GM19397 (cell line): ENCODE data around the gene IFNAR1.
A peak's percentile ranks its signal among the peaks of the same experiment; 100 is the strongest.
"Not testable (repeated sequence)": the region's sequence is repeated elsewhere in the genome, so short reads cannot be mapped to it uniquely, and the experiment has no call there.

ENCODE experiments used
- ATAC-seq: cut with Tn5 transposase; IDR thresholded peaks from one replicate; pipeline ENCODE4 v1.9.1; 2021; ENCODE audit warnings: mild to moderate bottlenecking, moderate library complexity; ENCODE audit not compliant: unreplicated experiment

Gene IFNAR1

DNA sequence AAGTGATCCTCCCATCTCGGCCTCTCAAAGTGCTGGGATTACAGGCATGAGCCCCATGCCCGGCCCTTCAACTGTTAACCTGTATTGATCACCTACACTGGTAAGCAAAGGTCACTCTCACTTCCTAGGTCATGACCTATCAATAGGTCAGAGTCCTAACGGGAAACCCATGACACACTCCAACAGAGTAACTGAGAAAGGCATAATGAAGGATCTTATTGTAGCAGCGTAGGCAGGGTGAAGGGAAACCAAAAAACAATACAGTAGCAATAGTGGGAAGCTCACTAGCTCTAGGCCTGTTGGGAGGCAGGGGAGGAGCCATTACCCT, 19.5 kb upstream of the IFNAR1 start:
- ATAC-seq: no peak

DNA sequence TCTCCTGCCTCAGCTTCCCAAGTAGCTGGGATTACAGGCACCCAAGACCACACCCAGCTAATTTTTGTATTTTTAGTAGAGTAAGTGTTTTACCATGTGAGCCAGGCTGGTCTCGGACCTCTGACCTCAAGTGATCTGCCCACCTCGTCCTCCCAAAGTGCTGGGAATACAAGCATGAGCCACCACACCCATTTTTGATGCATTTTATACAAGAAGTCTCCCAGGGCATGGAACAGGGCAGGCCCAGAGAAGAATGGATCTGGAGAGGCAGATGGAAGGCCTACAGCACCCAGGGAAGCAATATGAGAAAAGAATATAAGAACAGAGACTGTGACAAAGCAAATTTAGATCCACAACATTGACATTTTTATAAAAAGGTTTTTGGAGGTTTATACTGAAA, 18.8 kb upstream of the IFNAR1 start:
- no peak for ATAC-seq

DNA sequence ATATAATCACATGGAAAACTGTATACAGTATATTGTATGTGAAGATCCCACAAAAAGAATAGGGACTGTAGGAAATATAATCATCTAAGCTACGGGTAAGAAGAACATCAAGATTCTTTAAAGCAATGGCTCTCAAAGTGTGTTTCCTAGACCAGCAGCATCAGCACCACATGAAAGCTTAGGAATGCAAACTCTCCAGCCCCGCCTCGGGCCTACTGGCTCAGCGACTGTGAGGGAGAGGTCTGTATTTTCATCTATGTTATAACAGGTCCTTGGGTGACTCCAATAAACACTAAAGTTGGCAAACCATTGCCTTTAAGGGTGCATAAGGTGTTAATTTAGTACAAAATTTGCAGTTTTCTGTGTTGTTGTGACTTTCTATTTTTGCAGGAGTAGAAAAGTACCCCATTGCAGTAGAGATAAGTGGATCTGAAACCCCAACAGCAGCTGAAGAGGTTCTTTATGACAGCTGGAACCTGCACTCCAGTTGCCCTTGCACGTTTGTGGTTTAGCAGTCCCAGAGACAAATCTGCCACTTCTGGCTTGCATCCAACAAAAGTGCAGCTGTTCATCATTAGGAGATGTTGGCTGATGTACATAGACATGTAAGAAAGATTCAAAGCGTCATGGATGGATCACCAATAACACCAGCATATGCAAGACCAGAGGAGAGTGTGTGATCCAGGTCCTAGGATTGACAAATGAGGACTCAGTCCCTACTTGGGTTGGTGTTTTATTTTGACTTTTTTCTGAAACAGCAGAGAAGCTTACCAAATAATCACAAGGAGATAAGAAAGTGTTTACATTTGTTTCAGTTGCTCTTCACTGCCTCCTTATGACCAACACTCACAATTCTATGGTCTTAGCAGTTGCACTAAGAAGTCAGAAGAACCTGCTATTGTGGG, 15.9 kb upstream of the IFNAR1 start:
- peak; percentile 80 for ATAC-seq

DNA sequence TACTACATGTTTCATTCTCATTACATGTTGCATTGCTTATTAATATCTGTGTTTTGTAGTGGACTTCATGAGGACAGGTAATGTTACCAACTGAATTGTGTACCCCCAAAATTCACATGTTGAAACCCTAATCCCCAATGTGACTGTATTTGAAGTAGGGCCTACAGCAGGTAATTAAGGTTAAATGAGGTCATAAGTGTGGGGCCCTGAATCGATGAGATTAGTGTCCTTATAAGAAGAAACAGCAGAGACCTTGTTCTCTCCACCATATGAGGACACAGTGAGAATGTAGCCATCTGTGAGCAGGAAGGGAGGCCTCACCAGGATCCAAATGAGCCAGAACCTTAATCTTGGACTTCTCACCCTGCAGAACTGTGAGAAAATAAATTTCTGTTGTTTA, 15.0 kb upstream of the IFNAR1 start:
- ATAC-seq: no peak

DNA sequence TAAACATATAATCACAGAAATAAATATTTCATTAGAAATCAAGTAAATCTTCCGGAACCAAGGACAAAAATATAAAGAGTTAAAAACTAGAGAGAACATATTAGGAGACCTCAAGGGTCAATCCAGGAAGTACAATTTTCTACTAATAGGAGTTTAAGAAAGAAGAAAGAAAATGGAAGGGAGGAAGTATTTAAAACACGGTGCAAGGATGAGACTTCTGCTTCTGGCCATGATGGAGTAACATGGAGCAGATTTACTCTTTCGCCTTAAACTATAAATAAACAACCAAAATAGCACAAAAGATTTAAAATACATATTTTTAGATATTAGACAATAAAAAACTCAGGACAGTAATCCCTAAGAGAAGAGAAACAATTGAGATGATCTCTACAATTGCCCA, 12.6 kb upstream of the IFNAR1 start:
- no peak for ATAC-seq

DNA sequence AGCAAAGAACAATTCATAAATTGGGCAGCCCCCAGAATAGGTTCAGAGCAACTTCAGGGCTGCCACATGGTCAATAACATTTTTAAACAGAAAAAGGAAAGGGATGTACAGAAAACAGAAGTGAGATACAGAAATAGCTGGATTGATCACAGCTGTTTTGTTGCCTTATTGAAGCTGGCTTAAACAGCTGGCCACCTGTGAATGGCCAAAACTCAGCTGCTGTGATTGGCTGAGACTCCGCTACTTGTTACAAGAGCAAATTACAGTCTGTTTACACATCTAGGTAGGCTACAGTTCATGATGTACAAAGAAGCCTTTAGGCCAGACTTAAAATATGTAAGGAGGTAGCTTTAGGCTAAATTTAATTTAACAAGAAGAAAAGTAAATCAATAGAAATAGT, 11.6 kb upstream of the IFNAR1 start:
- ATAC-seq: no peak

DNA sequence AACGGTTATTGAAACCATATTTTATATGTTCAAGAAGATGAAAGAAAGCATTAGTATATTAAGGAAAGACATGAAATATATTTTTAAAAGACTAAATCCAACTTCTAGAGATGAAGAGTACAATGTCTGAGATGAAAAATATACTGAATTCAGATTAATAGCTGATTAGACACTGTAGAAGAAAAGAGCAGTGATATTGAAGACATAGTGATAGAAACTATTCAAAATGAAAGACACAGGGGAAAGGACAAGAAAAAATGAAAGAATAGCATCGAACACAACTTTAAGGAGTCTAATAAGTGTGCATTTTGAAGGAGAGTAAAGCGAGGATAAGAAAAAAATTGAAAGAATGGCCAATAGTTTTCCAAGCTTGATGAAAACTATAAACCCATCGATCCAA, 11.2 kb upstream of the IFNAR1 start:
- no peak for ATAC-seq

DNA sequence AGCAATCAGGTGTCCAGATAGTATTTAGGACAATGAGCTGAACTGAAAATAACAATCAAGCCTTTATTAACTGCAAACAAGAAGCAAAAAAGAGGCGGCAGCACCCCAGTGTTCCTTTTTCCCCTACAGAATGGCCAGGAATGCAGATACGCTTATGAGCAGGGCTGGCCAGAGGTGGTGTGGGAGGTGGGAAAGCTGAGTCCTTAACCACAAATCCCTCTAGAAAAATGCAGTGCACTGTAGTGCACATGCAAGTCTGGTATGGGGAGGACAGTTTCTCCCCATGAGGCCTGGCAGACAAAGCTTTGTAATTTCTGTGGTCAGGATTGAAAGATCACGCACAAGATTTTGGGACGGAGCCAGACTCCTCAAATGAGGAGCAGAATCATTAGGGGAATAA, 10.7 kb upstream of the IFNAR1 start:
- ATAC-seq: no peak

DNA sequence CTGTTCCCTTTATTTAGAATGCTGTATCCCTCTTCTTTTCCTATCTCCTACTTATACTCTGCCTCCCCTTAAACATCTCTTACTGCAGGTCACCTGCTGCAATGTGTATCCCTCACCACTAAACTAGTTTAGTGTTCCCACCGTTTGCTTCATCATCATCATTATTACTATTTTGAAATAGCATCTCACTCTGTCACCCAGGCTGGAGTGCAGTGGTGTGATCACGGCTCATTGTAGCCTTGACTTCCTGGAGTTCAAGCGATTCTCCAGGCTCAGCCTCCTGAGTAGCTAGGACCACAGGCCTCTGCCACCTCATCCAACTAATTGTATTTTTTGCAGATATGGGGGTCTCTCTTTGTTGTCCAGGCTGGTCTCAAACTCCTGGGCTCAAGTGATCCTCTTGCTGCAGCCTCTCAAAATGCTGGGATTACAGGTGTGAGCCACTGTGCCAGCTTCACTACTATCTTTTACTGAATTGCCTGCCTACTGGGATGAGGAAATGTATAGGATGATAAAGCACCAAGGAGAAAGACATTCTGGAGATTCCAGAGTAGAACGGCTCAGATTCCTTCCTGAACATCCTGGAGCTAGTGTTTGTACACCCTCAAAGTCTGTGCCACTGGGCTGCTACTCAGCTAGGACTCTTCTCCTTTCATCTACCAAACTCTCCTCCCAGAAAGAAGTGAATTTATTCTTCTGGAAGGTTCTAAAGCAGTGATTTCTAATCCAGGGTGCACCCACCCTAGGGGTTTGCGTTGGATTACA, 8.6 kb upstream of the IFNAR1 start:
- no peak for ATAC-seq

DNA sequence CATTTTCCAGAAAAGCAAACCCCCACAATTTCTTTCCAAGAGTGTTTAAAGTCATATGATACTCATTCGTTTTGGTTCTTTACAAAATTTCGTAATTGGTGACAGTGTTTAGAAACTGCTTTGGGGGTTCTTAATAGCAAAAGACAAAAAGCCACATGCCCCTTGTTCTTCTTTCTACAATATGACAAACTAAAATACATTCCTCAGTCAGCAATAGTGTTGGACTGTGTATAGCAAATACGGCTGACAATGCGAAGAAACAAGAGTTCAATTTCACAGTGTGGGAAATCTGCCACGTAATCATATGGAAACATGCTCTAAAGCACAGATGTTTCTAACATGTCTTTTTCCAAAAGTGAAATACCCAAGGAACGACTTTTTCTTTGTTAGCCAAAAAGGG, 7.6 kb upstream of the IFNAR1 start:
- ATAC-seq: no peak

DNA sequence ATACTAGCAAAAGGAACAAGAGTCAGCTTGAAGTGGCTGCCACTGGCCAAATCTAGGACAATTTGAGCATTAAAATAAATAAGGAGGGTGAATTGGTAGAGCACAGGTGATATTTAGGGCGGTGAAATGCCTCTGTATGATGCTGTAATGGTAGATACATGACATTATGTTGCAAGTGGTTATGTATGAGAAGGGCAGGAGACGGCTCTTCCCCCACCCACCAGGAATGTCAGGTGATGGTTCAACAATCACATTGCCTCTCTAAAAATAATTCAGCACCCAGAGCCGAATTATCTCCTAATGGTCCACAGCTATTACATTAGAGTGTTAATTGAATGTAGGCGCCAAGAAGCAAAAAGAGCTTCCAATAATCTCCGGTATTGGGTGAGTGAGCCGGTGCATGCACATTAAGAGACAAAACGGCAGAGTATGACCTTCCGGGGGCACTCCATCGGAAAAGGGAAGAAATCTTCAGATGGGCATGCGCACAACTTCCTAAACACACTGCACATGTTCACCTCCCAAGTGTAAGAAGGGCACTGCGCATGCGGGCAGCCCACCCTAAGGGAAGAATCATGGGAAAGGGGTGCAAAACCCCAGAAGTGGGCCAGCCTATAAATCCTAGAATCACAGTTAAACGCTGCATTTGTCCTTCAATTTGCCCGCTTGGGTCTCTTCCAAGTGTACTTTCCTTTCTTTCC, 6.8 kb upstream of the IFNAR1 start:
- ATAC-seq: no peak

DNA sequence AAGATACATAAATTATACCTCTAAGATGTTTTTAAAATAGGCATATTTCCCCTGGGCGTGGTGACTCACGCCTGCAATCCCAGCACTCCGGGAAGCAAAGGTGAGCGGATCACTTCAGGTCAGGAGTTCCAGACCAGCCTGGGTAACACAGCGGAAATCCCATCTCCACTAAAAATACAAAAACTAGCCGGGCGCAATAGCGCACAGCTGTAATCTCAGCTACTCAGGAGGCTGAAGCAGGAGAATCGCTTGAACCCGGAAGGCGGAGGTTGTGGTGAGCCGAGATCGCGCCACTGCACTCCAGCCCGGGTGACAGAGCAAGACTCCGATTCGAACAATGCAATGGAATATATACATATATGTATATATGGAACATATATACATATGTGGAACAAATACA, 3.8 kb upstream of the IFNAR1 start:
- not testable (repeated sequence) for ATAC-seq

DNA sequence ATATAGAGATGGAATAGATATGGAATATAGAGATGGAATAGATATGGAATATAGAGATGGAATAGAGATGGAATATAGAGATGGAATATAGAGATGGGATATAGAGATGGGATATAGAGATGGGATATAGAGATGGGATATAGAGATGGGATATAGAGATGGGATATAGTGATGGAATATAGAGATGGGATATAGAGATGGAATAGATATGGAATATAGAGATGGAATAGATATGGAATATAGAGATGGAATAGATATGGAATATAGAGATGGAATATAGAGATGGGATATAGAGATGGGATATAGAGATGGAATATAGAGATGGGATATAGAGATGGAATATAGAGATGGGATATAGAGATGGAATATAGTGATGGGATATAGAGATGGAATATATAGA, 1.2 kb upstream of the IFNAR1 start:
- not testable (repeated sequence) for ATAC-seq

DNA sequence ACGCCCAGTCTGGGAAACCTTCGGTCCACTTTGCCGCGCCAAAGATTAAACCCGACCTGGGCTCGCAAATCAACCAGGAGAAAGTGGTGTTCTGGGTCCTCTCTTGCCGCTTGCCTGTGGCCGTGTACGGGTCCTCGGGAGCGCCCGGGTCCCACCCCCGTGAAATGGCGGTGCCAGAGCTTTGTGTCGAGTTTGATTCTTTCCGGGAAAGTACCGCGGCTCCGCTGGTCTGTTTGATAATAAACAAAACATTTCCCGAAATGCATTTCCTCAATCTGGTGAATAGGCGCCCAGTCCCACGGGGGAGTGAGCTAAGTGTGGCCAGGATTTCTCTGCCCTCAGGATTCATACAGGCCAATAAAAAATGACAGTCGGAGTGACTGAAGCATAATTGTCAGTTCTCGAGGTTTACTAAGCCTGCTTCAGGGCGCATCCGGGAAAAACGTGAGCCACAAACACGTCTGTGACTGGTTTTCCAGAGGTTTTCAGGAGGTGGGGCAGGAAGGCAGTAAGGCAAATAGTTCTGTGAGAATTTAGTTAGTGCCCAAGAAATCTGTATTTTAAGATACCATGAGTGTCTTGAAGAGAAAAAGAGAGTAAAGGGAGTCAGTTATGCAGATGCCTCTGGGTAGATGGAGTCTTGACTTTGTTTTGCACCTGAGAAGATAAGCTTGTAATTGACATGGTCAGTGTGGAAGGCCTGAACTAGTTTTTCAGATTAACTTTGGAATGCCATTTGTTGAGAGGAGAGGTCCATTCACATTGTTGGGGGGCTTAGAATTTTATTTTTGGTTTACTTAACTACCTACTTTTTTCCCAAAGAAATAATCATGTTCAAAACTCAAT, 675 bp downstream of the IFNAR1 start:
- ATAC-seq: peak; percentile 33

DNA sequence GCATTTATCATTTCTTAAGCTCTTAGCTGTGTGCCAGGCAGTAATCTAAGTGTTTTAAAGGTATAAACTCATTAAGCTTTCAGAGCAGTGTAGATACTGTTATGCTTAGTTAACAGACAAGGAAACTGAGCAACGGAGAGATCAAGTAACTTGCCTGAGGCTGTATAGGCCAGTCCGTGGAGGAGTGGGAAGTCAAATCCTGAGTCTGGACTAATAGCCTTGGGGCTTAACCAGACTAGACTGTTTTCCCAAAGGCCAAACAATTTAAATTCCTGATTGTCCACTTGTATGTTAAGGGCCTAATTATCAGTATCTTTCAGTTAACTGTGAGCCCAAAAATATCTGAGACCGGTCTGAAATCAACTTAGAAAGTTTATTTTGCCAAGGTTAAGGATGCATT, 2.6 kb downstream of the IFNAR1 start:
- no peak for ATAC-seq

DNA sequence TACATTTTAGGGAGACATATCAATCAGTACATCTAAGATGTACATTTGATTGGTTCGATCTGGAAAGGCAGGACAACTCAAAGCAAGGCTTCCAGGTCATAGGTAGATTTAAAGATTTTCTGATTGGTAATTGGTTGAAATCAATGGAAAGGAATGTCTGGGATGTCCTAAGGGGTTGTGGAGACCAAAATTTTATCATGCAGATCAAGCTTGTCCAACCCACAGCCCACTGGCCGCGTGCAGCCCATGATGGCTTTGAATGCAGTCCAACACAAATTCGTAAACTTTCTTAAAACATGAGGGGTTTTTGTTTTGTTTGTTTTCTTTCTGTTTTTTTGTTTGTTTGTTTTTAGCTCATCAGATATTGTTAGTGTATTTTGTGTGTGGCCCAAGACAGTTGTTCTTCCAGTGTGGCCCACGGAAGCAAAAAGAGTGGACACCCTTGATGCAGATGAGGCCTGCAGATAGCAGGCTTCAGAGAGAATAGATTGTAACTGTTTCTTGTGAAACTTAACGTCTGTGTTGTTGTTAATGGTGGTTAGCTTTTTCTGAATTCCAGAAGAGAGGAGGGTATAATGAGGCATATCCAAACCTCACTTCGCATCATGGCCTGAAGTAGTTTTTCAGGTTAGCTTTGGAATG, 3.1 kb downstream of the IFNAR1 start:
- no peak for ATAC-seq

DNA sequence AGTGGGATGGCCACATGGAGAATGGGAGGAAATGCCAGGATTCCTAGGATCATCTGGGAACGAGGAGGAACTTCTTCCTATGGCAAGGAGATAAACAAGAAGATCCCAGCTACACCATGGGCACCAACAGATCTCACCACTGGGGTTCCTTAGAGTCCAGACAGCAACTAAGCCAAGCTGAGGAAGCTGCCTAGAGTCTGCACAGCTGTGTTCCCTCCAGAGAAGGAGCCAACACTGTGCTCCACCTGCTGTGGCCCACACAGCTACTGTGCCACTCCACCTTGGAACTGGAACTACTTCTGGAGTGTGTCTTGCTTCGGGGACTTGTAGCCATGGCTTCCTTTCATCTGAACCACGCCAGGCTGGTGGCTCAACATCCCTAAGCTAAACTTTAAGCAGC, 6.0 kb downstream of the IFNAR1 start:
- no peak for ATAC-seq

DNA sequence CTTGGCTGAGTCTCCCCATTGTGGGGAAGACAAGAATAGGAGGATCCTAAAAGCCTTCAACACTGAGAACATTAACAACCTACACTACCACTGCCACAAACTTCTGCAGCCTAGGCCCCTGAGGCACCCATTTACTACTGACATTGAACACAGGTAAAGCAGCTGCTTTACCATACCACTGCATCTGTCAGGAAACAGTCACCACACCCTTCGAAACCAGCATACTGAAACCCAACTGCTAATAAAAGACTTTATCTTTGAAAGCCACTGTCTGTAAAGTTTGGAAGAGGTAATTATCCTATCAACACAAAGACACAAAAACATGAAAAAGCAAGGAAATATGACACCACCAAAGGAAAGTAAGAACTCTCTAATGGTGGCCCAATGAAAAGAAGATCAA, 7.4 kb downstream of the IFNAR1 start:
- ATAC-seq: peak; percentile 81

DNA sequence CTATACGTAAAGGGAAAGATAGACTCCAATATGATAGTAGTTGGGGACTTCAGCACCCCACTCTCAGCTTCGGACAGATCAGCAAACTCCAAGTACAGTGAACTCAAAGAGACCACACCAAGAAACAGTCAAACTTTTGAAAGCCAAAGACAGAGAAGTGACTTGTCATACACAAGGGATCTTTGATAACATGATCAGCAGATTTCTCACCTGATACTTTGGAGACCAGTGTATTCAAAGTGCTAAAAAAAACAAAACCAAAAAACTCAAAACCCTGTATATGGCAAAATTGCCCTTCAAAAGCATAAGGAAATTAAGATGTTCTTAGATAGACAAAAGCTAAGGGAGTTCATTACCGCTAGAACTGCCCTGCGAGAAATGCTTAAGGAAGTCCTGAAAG, 9.4 kb downstream of the IFNAR1 start:
- no peak for ATAC-seq

DNA sequence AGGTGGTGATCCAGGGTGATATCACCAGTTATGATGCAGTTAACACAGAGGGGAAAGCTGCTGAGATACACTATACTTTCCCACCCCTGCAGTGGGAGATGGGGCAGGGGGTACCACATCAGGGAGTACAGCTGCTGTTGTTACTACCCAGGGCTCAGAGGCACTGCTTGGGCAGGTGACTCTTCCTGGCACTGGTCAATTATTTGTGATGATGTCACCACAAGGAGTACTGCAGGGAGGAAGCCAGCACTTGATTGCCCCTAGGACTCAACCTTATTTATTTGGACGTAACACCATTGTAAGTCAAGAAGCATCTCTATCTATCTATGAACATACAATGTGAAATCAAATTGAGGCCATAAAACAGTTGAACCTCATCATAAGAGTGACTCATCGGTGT, 10.1 kb downstream of the IFNAR1 start:
- ATAC-seq: no peak
